K562 (cell line): Measurements from ENCODE around the gene ATP4B. TPM values are rescaled to one million over a fixed set of nuclear protein-coding genes. Genes with fewer than 3 reads are reported as not detected.

Source experiments
- ATAC-seq: fragments of 200-7000 bp; cut with Tn5 transposase; 3 replicates; pipeline ENCODE4 v1.9.1; 2020; ENCODE audit warnings: moderate library complexity
- BruUV-seq: library from RNA; stranded (reverse); fragments of 400-500 nt; replicated peaks from 2 replicates; lab custom pipeline; 2021; lab: Mats Ljungman, UMichigan
- CTCF ChIA-PET: fragments of 300-600 bp; formaldehyde crosslinking; extraction: SDS; loops from one replicate; lab custom pipeline; 2021; ENCODE audit warnings: low intra/inter-chr PET ratio; lab: Yijun Ruan, JAX
- POLR2A ChIA-PET: fragments of 300-600, 350-650 bp; sonication (Branson Sonifier 250); formaldehyde crosslinking; extraction: SDS; loops from one replicate; lab custom pipeline; 2021; ENCODE audit warnings: antibody characterized with exemption, inconsistent platforms; lab: Yijun Ruan, JAX
- DNase-seq, 4 experiments: peaks; one replicate each; pipeline versions ENCODE4 v3.0.0 to v3.0.0-alpha.2; 2011 to 2018; ENCODE audit warnings: low spot score in 3 of 4, mixed read lengths in 3 of 4; ENCODE audit errors: extremely low read depth in 1 of 4
- FAIRE-seq: peaks from 2 replicates; lab custom pipeline; 2011; peaks lifted over from hg19 to GRCh38; lab: Jason Lieb, UNC
- H2AFZ ChIP-seq: 2 replicates; pipeline ENCODE4 v1.6.0; 2011; ENCODE audit warnings: low read depth, low read length, control low read depth, inconsistent platforms
- H3K27ac ChIP-seq: fragments of 200-600 bp; 3 replicates; pipeline ENCODE4 v1.8.0; 2011; ENCODE audit warnings: low read depth, mild to moderate bottlenecking, control low read depth, inconsistent platforms, low read length, moderate library complexity, mixed read lengths; ENCODE audit errors: extremely low read depth
- H3K27me3 ChIP-seq, 2 experiments: fragments of 300-600 bp in 1 of 2; 2 replicates in 1 of 2; 3 replicates in 1 of 2; pipeline versions ENCODE4 v1.6.0 to v1.8.0; 2011; ENCODE audit warnings: inconsistent platforms in 2 of 2, low read length in 2 of 2, mild to moderate bottlenecking in 1 of 2, mixed read lengths in 1 of 2, moderate library complexity in 1 of 2; ENCODE audit not compliant: control insufficient read depth in 2 of 2, insufficient read depth in 2 of 2
- H3K36me3 ChIP-seq: fragments of 300-600 bp; 3 replicates; pipeline ENCODE4 v1.8.0; 2011; ENCODE audit warnings: mild to moderate bottlenecking, low read length, inconsistent platforms; ENCODE audit not compliant: control insufficient read depth, insufficient read depth
- H3K4me1 ChIP-seq, 2 experiments: fragments of 200-600 bp in 1 of 2; replicated peaks in 1 of 2; 2 replicates in 1 of 2; 3 replicates in 1 of 2; pipeline versions ENCODE4 v1.5.1 to v1.8.0; 2011; ENCODE audit warnings: inconsistent platforms in 2 of 2, low read length in 2 of 2, mild to moderate bottlenecking in 1 of 2, mixed read lengths in 1 of 2, moderate library complexity in 1 of 2; ENCODE audit not compliant: control insufficient read depth in 2 of 2, insufficient read depth in 2 of 2
- H3K4me2 ChIP-seq: 2 replicates; pipeline ENCODE4 v1.6.1; 2011; ENCODE audit warnings: low read length, control low read depth, inconsistent platforms, mixed read lengths; ENCODE audit not compliant: insufficient read depth
- H3K4me3 ChIP-seq: fragments of 200-600 bp; sonication (generic), shearing (Covaris generic); 2 replicates; pipeline ENCODE4 v1.5.1; 2016; ENCODE audit warnings: control low read depth, inconsistent platforms
- H3K79me2 ChIP-seq: fragments of 200-600 bp; 3 replicates; pipeline ENCODE4 v1.8.0; 2011; ENCODE audit warnings: low read length, inconsistent platforms; ENCODE audit not compliant: control insufficient read depth, insufficient read depth
- H3K9ac ChIP-seq, 2 experiments: 2 replicates each; pipeline versions ENCODE4 v1.6.0 to v1.6.1; 2011; ENCODE audit warnings: low read depth in 2 of 2, low read length in 2 of 2, control low read depth in 1 of 2, inconsistent platforms in 1 of 2, mild to moderate bottlenecking in 1 of 2, mixed read lengths in 1 of 2; ENCODE audit not compliant: insufficient read depth in 1 of 2
- H3K9me1 ChIP-seq: one replicate; pipeline ENCODE4 v1.6.0; 2011; ENCODE audit warnings: inconsistent platforms, mild to moderate bottlenecking, low read length, moderate library complexity; ENCODE audit not compliant: control insufficient read depth, insufficient read depth
- H3K9me3 ChIP-seq: replicated peaks from 2 replicates; pipeline ENCODE4 v1.5.1; 2011; ENCODE audit warnings: low read depth, low read length, inconsistent platforms; ENCODE audit not compliant: control insufficient read depth, insufficient read depth
- H4K20me1 ChIP-seq: replicated peaks from 2 replicates; pipeline ENCODE4 v1.6.1; 2011; ENCODE audit warnings: low read length, inconsistent platforms, mixed read lengths; ENCODE audit not compliant: control insufficient read depth, insufficient read depth
- RAD21 ChIP-seq, 2 experiments: fragments of 250-450 bp in 1 of 2; fragments of 450-650 bp in 1 of 2; sonication (Bioruptor Pico) in 1 of 2; formaldehyde crosslinking in 1 of 2; IDR thresholded peaks in 1 of 2; conservative IDR thresholded peaks in 1 of 2; 2 replicates each; pipeline versions ENCODE4 v1.4.0 to v1.8.0; 2020 to 2022; ENCODE audit warnings: mild to moderate bottlenecking in 2 of 2, moderate library complexity in 1 of 2
- RHOXF2B ChIP-seq: fragments of 250-450 bp; sonication (Bioruptor Pico); conservative IDR thresholded peaks from 2 replicates; pipeline ENCODE4 v1.5.1; 2021
- ZNF274 ChIP-seq: IDR thresholded peaks from 2 replicates; pipeline ENCODE4 v1.6.1; 2011; ENCODE audit warnings: low read depth, mild to moderate bottlenecking, low read length, moderate library complexity, borderline replicate concordance
- ZNF699 ChIP-seq: fragments of 250-450 bp; sonication (Bioruptor Pico); IDR thresholded peaks from 2 replicates; pipeline ENCODE4 v1.8.0; 2021; ENCODE audit warnings: mild to moderate bottlenecking, moderate library complexity; ENCODE audit not compliant: insufficient replicate concordance
- WGBS: fragments of 100-300 bp; shearing (Covaris generic); methylation state at CpG from one replicate; pipeline ENCODE4 v1.1.6; 2016; ENCODE audit warnings: low coverage, mixed read lengths; ENCODE audit not compliant: insufficient coverage; ENCODE audit errors: missing lambda C conversion rate; 5-methylcytosine and 5-hydroxymethylcytosine counted together
- in situ Hi-C: fragments of 300-500 bp; cut with MboI; formaldehyde crosslinking; loops from 4 replicates; pipeline ENCODE4 v1.15.0; 2018; ENCODE audit warnings: inconsistent platforms, mixed read lengths
- intact Hi-C: fragments of 100-400 bp; cut with micrococcal nuclease; formaldehyde crosslinking; loops from 2 replicates; pipeline ENCODE4 v1.14.2; 2022
- polyA plus RNA-seq, 8 experiments: library from polyadenylated mRNA; depleted of rRNA in 4 of 8; stranded (reverse) in 5 of 8; unstranded in 3 of 8; fragments of >200 nt; fragmentation: Nextera tagmentation in 2 of 8; fragmentation: Illumina TruSeq in 1 of 8; extraction: Ambion mirVana in 2 of 8; extraction: Trizol in 1 of 8; gene quantifications; 2 replicates each; pipeline versions ENCODE4 v1.2.1 to v1.2.3, GENCODE V29; 2011 to 2014; ENCODE audit warnings: inconsistent platforms in 1 of 8, missing spikeins in 1 of 8
- total RNA-seq, 7 experiments: library from RNA; depleted of rRNA in 6 of 7; stranded (reverse); fragments of >200 nt in 6 of 7; fragmentation: Illumina TruSeq in 2 of 7; extraction: Trizol in 2 of 7; gene quantifications; 2 replicates each; pipeline versions ENCODE4 v1.2.1 to v1.2.3, GENCODE V29; 2011 to 2021; ENCODE audit warnings: low replicate concordance in 1 of 7

Gene ATP4B
- total and polyA plus RNA-seq, 9 of the 15 experiments (the other 6 are each of a cell fraction or from before 2014, with no cell fraction given), result not detected

GRCh38 chr13:113602291-113602988 is 55.6 kb downstream of the ATP4B start:
- peaks cover 94% of the 10 kb centered on the region for H3K79me2 ChIP-seq
- H4K20me1 ChIP-seq, result no peaks in the 10 kb centered on the region; the same call in 1 of the 2 replicates

More at GRCh38 chr13:113602291-113602988, 55.6 kb downstream of the ATP4B start:
- Histone ChIP-seq H3K27ac (no peak overlapping the region), H3K9me3 (peaks cover 5% of the 10 kb centered on the region; the same call in 1 of the 2 replicates), H2AFZ (no peak overlapping the region), H3K36me3 (peaks cover 57% of the 10 kb centered on the region; the same call in 2 of the 3 replicates), H3K4me2 (no peak overlapping the region), H3K27me3 (no peaks in the 10 kb centered on the region), H3K4me1 (peaks cover 0 to 4% of the 10 kb centered on the region in 2 experiments; a peak in 2 of 5 replicates), H3K9ac (no peak overlapping the region), H3K4me3 (no peak overlapping the region), H3K9me1 (no peaks in the 10 kb centered on the region)
- no peak for DNase-seq
- in situ Hi-C loops (no loop called here), intact Hi-C loops (no loop called here)
- no peak for FAIRE-seq
- WGBS, result 90% methylated on average over 5 of the region's 15 CpGs
- no peak for ATAC-seq
- CTCF ChIA-PET, result no interaction called here
- POLR2A ChIA-PET, result interaction anchor here (0.9 kb wide), 1 partner anchor 15 kb away, joined by 4 read pairs; no protein-coding TSS in a partner anchor
- no TSS peak for BruUV-seq
- TF ChIP-seq ZNF274, result no peak
- no peak for TF ChIP-seq RHOXF2B (CRISPR knock-in tag)
- TF ChIP-seq ZNF699 (CRISPR knock-in tag), result no peak
- no peak for TF ChIP-seq RAD21 (CRISPR knock-in tag; conservative IDR thresholded peaks at IDR 0.05 in 1 of 2, IDR thresholded peaks at IDR 0.05 in 1 of 2)
